Astrocyte of the spinal cord (primary cell): ENCODE results near the gene DCLK1.

ENCODE experiments used
- DNase-seq: peaks from one replicate; pipeline ENCODE4 v3.0.0; 2011; ENCODE audit warnings: low read depth, low spot score
- H3K4me3 ChIP-seq: 2 replicates; pipeline ENCODE4 v1.5.1; 2011; ENCODE audit warnings: low read depth, mild to moderate bottlenecking, low read length, moderate library complexity
- CTCF ChIP-seq: IDR thresholded peaks from 2 replicates; pipeline ENCODE4 v1.5.1; 2012; ENCODE audit warnings: low read depth, mild to moderate bottlenecking, low read length, inconsistent platforms
- in situ Hi-C: cut with HindIII; loops from 2 replicates; pipeline ENCODE4 v1.10.0; 2017; ENCODE audit warnings: low sequenced_read_pairs

The DCLK1 gene

GRCh38 chr13:36059321-36059720 lies 71.9 kb downstream of the DCLK1 start:
- in situ Hi-C loops = no loop called here
- H3K4me3 ChIP-seq = no peak overlapping the region
- no peak for DNase-seq
- TF ChIP-seq CTCF = no peak

- no peak for TF ChIP-seq CTCF
- no peak overlapping the region for H3K4me3 ChIP-seq
- no peak for DNase-seq
- in situ Hi-C loops = no loop called here
Observed at GRCh38 chr13:36058116-36058515, 73.1 kb downstream of the DCLK1 start.

GRCh38 chr13:36057547-36057946 lies 73.6 kb downstream of the DCLK1 start:
- TF ChIP-seq CTCF = no peak
- H3K4me3 ChIP-seq = no peak overlapping the region
- DNase-seq = no peak
- in situ Hi-C loops = no loop called here

GRCh38 chr13:36057041-36057440 lies 74.1 kb downstream of the DCLK1 start:
- TF ChIP-seq CTCF = no peak
- DNase-seq = no peak
- in situ Hi-C loops = no loop called here
- H3K4me3 ChIP-seq = no peak overlapping the region

GRCh38 chr13:36055366-36055765 lies 75.8 kb downstream of the DCLK1 start:
- in situ Hi-C loops = no loop called here
- no peak for TF ChIP-seq CTCF
- DNase-seq = no peak
- H3K4me3 ChIP-seq = no peak overlapping the region

- H3K4me3 ChIP-seq = no peak overlapping the region
- in situ Hi-C loops = no loop called here
- DNase-seq = no peak
- no peak for TF ChIP-seq CTCF
Observed at GRCh38 chr13:36054041-36054440, 77.1 kb downstream of the DCLK1 start.

- no peak for TF ChIP-seq CTCF
- in situ Hi-C loops = no loop called here
- no peak overlapping the region for H3K4me3 ChIP-seq
- no peak for DNase-seq
Observed at GRCh38 chr13:36051082-36051481, 80.1 kb downstream of the DCLK1 start.
